Mesodermal cell (in vitro differentiated cells): Measurements from ENCODE around the gene SNRPD3.
A peak's percentile ranks its signal among the peaks of the same experiment; 100 is the strongest.

Source experiments
- H3K27ac ChIP-seq: 2 replicates; pipeline ENCODE4 v1.7.0; 2013; ENCODE audit warnings: mild to moderate bottlenecking, low read depth, low read length, moderate library complexity; ENCODE audit not compliant: severe bottlenecking
- H3K36me3 ChIP-seq: 2 replicates; pipeline ENCODE4 v1.7.1; 2013; ENCODE audit warnings: mild to moderate bottlenecking, low read length, moderate library complexity; ENCODE audit not compliant: control insufficient read depth, insufficient read depth
- H3K4me1 ChIP-seq: one replicate; pipeline ENCODE4 v1.7.1; 2013; ENCODE audit warnings: mild to moderate bottlenecking, low read length; ENCODE audit not compliant: insufficient read depth, control insufficient read depth, poor library complexity, severe bottlenecking
- H3K4me3 ChIP-seq: 2 replicates; pipeline ENCODE4 v1.7.0; 2013; ENCODE audit warnings: low read length, control low read depth, mild to moderate bottlenecking; ENCODE audit not compliant: insufficient read depth, poor library complexity, severe bottlenecking; ENCODE audit errors: extremely low read depth
- H3K9me3 ChIP-seq: 2 replicates; pipeline ENCODE4 v1.7.1; 2013; ENCODE audit warnings: mild to moderate bottlenecking, low read length, moderate library complexity; ENCODE audit not compliant: control insufficient read depth
- WGBS, 2 experiments: methylation state at CpG; one replicate each; pipeline ENCODE4 v1.1.5; 2013; ENCODE audit warnings: missing lambda C conversion rate in 2 of 2; ENCODE audit not compliant: insufficient coverage in 2 of 2; 5-methylcytosine and 5-hydroxymethylcytosine counted together

SNRPD3 gene

DNA sequence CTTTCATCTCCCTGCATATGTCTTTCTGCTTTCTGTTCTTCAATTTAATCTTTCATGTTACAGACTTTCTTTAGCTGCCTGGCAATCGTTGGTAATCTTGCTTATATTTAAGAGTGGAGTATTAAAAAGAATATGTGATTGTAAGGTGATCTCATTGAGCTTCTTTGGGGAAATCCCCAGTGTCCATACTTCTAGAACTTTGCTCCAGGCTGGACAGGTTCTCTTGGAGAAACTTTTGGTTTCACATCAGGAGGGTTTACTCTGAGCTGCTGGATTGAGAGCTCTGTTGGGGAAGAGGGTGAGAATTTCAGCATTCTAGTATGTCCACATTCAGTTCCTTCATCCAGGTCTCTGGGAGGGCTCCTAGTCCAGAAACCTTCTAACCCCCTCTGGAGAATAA lies 21.0 kb downstream of the SNRPD3 start:
- peaks cover 7% of the 10 kb centered on the region for H3K4me1 ChIP-seq
- WGBS, 2 experiments: no CpG with 5 or more reads among the region's 1 CpG
- H3K36me3 ChIP-seq: peaks cover 54% of the 10 kb centered on the region
- H3K4me3 ChIP-seq: no peak overlapping the region
- no peaks in the 10 kb centered on the region for H3K9me3 ChIP-seq
- no peak overlapping the region for H3K27ac ChIP-seq

GRCh38 chr22:24578355-24579257 lies 22.8 kb downstream of the SNRPD3 start:
- H3K36me3 ChIP-seq: peaks cover 35% of the 10 kb centered on the region
- H3K9me3 ChIP-seq: no peaks in the 10 kb centered on the region
- no peak overlapping the region for H3K4me3 ChIP-seq
- peaks cover 7% of the 10 kb centered on the region for H3K4me1 ChIP-seq
- H3K27ac ChIP-seq: peak overlapping the region; percentile 41
- 87 to 92% methylated on average over 6 to 7 of the region's 8 CpGs for WGBS, 2 experiments

- no CpG with 5 or more reads among the region's 1 CpG for WGBS, 2 experiments
- Histone ChIP-seq H3K27ac (no peak overlapping the region), H3K4me1 (peaks cover 7% of the 10 kb centered on the region), H3K9me3 (no peaks in the 10 kb centered on the region), H3K4me3 (no peak overlapping the region), H3K36me3 (peaks cover 30% of the 10 kb centered on the region)
These were observed 23.4 kb downstream of the SNRPD3 start for GRCh38 chr22:24579258-24579601.

DNA sequence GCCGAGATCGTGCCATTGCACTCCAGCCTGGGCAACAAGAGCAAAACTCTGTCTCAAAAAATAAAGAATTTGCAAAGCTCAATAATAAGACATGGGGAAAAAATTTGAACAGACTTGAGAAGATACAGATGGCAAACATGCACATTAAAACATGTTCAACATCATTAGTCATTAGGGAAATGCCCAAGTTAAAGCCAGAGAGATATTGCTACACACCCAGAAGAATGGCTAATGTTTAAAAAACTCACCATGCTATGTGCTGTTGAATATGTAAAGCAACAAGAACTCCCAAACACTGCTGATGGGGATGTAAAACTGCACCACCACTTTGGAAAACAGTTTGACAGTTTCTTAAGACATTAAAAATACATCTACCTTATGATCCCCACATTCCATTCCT lies 24.5 kb downstream of the SNRPD3 start:
- no peak overlapping the region for H3K27ac ChIP-seq
- H3K9me3 ChIP-seq: no peaks in the 10 kb centered on the region
- peaks cover 7% of the 10 kb centered on the region for H3K4me1 ChIP-seq
- 90 to 100% methylated on average over 2 of the region's 2 CpGs for WGBS, 2 experiments
- peaks cover 20% of the 10 kb centered on the region for H3K36me3 ChIP-seq
- no peak overlapping the region for H3K4me3 ChIP-seq

DNA sequence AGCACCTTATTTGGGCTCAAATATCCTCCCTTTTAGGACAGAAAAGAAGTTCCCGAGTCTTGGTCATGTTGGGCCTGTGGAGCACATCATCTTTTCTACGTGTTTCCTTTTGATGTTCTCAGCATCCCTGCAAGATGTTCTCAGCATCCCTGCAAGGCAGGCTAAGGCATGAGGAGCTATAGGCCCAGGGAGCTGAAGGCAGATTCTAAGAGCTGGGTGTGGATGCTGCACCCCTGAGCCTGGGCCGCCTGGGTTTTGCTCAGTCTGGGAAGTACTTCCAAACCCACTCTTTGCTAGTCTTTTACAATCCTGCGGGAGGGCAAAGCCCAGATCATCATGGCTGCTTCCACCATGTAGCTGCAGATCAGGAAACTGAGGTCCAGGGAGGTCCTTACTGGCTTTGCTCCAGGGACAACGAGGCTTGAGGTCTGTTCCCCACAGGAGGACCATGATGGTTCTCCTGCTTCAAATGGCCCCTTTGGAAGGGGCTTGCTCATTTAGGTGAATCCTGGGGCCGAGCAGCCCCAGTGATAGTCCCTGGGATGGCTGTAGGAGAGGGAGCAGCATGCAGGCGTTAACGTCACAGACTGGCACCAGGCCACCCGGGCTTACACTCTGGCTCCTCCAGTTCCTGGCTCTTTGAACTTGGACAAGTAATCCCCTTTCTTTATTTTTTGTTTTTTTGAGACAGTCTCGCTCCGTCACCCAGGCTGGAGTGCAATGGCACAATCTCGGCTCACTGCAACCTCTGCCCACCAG lies 26.4 kb downstream of the SNRPD3 start:
- no peak overlapping the region for H3K27ac ChIP-seq
- H3K9me3 ChIP-seq: no peaks in the 10 kb centered on the region
- H3K4me3 ChIP-seq: no peak overlapping the region
- H3K4me1 ChIP-seq: peaks cover 7% of the 10 kb centered on the region
- H3K36me3 ChIP-seq: peaks cover 20% of the 10 kb centered on the region
- 95 to 99% methylated on average over 11 to 12 of the region's 12 CpGs for WGBS, 2 experiments

GRCh38 chr22:24583221-24584165 lies 27.7 kb downstream of the SNRPD3 start:
- Histone ChIP-seq H3K9me3 (no peaks in the 10 kb centered on the region), H3K4me3 (no peak overlapping the region), H3K4me1 (peaks cover 4% of the 10 kb centered on the region), H3K36me3 (peaks cover 25% of the 10 kb centered on the region), H3K27ac (no peak overlapping the region)
- 85 to 87% methylated on average over 16 of the region's 19 CpGs for WGBS, 2 experiments

DNA sequence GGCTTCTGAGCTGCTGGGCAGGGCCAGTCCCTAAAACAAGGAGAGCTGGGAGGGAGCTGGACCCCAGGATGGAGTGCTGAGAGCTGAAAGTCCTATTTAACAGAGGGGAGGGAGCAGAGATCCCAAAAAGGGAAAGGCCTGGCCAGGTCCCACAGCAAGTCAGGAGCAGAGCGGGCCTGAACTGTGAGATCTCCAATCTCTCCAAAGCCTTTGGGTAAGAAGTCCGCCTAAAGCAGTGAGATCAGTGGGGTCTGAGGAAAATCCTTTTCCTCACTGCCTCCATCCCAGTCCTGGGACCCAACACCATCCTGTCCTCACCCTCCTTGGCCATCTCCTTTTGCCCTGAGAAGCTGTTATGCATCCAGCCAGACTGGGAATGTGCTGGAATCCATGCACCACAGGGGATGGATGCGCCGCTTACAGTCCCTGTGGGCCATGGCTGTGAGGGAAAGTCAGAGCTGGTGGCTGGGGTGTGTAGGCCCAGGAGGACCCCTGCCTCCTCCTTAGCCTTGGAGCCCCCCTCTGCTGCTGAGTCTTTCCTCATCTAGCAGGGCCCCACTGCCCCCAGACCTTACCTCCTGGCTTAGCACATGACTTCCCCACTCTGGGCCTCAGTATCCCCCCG lies 28.5 kb downstream of the SNRPD3 start:
- no peaks in the 10 kb centered on the region for H3K9me3 ChIP-seq
- H3K27ac ChIP-seq: no peak overlapping the region
- no peaks in the 10 kb centered on the region for H3K4me1 ChIP-seq
- 89 to 96% methylated on average over 1 to 4 of the region's 5 CpGs for WGBS, 2 experiments
- H3K36me3 ChIP-seq: peaks cover 33% of the 10 kb centered on the region
- H3K4me3 ChIP-seq: no peak overlapping the region

- H3K36me3 ChIP-seq: peaks cover 34% of the 10 kb centered on the region
- H3K9me3 ChIP-seq: no peaks in the 10 kb centered on the region
- H3K4me3 ChIP-seq: no peak overlapping the region
- H3K4me1 ChIP-seq: no peaks in the 10 kb centered on the region
- WGBS, 2 experiments: 88 to 89% methylated on average over 5 to 10 of the region's 10 CpGs
- no peak overlapping the region for H3K27ac ChIP-seq
These were observed 29.1 kb downstream of the SNRPD3 start for GRCh38 chr22:24584871-24585411.

GRCh38 chr22:24585461-24585860 lies 29.7 kb downstream of the SNRPD3 start:
- Histone ChIP-seq H3K4me1 (no peaks in the 10 kb centered on the region), H3K36me3 (peaks cover 34% of the 10 kb centered on the region), H3K4me3 (no peak overlapping the region), H3K27ac (no peak overlapping the region), H3K9me3 (no peaks in the 10 kb centered on the region)
- WGBS, 2 experiments: 90 to 100% methylated on average over 1 of the region's 3 CpGs
